ENCODE results near the gene CD81.

Gene CD81

DNA sequence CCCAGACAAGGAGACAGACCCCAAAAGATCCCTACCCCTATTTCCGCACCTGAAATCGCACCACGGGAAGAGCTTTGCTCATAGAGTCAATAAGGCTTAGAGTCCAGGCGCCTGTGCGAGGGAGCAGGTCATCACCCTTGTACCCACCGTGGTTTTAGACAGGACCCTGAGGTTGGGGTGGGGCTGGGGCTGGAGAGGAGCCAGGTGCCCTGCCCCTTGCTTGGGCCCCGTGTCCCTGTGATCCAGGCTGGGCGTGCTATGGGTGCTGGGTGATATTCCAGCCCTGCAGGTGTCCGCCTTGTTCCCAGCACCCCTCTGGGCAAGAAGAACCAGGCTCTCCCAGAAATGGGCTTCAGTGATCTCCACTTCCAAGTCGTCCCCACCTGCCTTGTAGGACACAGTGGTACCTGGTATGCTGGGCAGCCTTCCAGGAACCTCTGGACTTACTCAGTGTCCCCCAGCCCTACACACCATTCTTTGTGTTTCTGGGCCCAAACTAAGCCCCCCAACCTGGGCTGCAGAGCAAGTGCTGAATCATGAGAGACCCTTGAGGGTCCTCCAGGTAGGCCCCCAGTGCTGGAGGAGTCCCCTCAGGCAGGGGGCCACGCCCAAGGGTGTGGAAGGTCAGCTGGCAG, 4.5 kb downstream of the CD81 start:
- TF ChIP-seq RAD21 (IDR thresholded peaks at IDR 0.05; ENCODE audit: low read depth) (no peak), CEBPB (IDR thresholded peaks at IDR 0.05) (no peak), CREB1 (IDR thresholded peaks at IDR 0.05; ENCODE audit: low read depth) (no peak), ZBTB7A (IDR thresholded peaks at IDR 0.05; ENCODE audit: low read depth) (no peak), NFIC (IDR thresholded peaks at IDR 0.05) (no peak), EP300 (IDR thresholded peaks at IDR 0.05; ENCODE audit: borderline replicate concordance) (no peak), TEAD4 (IDR thresholded peaks at IDR 0.05) (no peak), YY1 (IDR thresholded peaks at IDR 0.05; ENCODE audit: low read depth) (no peak), EGR1 (IDR thresholded peaks at IDR 0.05) (no peak)
- TF ChIP-seq, protein P1, sequence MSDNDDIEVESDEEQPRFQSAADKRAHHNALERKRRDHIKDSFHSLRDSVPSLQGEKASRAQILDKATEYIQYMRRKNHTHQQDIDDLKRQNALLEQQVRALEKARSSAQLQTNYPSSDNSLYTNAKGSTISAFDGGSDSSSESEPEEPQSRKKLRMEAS (IDR thresholded peaks at IDR 0.05), result no peak
- TF ChIP-seq, protein P2, sequence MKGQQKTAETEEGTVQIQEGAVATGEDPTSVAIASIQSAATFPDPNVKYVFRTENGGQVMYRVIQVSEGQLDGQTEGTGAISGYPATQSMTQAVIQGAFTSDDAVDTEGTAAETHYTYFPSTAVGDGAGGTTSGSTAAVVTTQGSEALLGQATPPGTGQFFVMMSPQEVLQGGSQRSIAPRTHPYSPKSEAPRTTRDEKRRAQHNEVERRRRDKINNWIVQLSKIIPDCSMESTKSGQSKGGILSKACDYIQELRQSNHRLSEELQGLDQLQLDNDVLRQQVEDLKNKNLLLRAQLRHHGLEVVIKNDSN (IDR thresholded peaks at IDR 0.05), result no peak
- TF ChIP-seq, protein P3, sequence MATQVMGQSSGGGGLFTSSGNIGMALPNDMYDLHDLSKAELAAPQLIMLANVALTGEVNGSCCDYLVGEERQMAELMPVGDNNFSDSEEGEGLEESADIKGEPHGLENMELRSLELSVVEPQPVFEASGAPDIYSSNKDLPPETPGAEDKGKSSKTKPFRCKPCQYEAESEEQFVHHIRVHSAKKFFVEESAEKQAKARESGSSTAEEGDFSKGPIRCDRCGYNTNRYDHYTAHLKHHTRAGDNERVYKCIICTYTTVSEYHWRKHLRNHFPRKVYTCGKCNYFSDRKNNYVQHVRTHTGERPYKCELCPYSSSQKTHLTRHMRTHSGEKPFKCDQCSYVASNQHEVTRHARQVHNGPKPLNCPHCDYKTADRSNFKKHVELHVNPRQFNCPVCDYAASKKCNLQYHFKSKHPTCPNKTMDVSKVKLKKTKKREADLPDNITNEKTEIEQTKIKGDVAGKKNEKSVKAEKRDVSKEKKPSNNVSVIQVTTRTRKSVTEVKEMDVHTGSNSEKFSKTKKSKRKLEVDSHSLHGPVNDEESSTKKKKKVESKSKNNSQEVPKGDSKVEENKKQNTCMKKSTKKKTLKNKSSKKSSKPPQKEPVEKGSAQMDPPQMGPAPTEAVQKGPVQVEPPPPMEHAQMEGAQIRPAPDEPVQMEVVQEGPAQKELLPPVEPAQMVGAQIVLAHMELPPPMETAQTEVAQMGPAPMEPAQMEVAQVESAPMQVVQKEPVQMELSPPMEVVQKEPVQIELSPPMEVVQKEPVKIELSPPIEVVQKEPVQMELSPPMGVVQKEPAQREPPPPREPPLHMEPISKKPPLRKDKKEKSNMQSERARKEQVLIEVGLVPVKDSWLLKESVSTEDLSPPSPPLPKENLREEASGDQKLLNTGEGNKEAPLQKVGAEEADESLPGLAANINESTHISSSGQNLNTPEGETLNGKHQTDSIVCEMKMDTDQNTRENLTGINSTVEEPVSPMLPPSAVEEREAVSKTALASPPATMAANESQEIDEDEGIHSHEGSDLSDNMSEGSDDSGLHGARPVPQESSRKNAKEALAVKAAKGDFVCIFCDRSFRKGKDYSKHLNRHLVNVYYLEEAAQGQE (IDR thresholded peaks at IDR 0.05; ENCODE audit: low read depth), result no peak

DNA sequence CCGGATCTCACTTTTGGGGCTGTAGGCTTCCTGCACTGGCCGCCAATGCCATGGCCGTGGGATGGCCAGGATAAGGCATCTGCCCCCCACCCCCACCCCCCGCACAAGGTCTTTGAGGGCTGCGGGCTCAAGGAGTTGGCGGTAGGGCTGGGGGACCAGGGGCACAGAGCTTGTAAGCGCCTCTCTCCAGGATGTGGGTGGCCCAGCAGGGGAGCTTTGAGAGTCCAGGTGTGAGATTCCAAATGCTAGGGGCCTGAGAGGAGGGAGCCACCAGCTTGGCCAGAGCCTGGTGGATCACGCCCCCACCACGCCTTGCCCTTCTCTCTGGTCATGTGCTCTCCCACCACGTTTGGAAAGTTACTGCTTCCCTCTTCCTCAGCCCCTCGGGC, 5.0 kb downstream of the CD81 start:
- no peak for TF ChIP-seq TCF12 (IDR thresholded peaks at IDR 0.05; ENCODE audit: low read depth)
- TF ChIP-seq FOXM1 (IDR thresholded peaks at IDR 0.05; ENCODE audit: borderline replicate concordance, low read depth), result no peak
- TF ChIP-seq, protein P2 (IDR thresholded peaks at IDR 0.05), result no peak
- TF ChIP-seq RAD21 (IDR thresholded peaks at IDR 0.05; ENCODE audit: low read depth), result no peak
- no peak for TF ChIP-seq NFIC (IDR thresholded peaks at IDR 0.05)
- TF ChIP-seq EP300 (IDR thresholded peaks at IDR 0.05; ENCODE audit: borderline replicate concordance), result no peak
- no peak for TF ChIP-seq CEBPB (IDR thresholded peaks at IDR 0.05)
- no peak for TF ChIP-seq TAF1 (IDR thresholded peaks at IDR 0.05; ENCODE audit: low read depth)
- no peak for TF ChIP-seq ZBTB7A (IDR thresholded peaks at IDR 0.05; ENCODE audit: low read depth)
- TF ChIP-seq, protein P1 (IDR thresholded peaks at IDR 0.05), result no peak
- no peak for TF ChIP-seq TEAD4 (IDR thresholded peaks at IDR 0.05)
- TF ChIP-seq, protein P3 (IDR thresholded peaks at IDR 0.05; ENCODE audit: low read depth), result no peak
- no peak for TF ChIP-seq CREB1 (IDR thresholded peaks at IDR 0.05; ENCODE audit: low read depth)
- TF ChIP-seq YY1 (IDR thresholded peaks at IDR 0.05; ENCODE audit: low read depth), result no peak
- TF ChIP-seq EGR1 (IDR thresholded peaks at IDR 0.05), result no peak

DNA sequence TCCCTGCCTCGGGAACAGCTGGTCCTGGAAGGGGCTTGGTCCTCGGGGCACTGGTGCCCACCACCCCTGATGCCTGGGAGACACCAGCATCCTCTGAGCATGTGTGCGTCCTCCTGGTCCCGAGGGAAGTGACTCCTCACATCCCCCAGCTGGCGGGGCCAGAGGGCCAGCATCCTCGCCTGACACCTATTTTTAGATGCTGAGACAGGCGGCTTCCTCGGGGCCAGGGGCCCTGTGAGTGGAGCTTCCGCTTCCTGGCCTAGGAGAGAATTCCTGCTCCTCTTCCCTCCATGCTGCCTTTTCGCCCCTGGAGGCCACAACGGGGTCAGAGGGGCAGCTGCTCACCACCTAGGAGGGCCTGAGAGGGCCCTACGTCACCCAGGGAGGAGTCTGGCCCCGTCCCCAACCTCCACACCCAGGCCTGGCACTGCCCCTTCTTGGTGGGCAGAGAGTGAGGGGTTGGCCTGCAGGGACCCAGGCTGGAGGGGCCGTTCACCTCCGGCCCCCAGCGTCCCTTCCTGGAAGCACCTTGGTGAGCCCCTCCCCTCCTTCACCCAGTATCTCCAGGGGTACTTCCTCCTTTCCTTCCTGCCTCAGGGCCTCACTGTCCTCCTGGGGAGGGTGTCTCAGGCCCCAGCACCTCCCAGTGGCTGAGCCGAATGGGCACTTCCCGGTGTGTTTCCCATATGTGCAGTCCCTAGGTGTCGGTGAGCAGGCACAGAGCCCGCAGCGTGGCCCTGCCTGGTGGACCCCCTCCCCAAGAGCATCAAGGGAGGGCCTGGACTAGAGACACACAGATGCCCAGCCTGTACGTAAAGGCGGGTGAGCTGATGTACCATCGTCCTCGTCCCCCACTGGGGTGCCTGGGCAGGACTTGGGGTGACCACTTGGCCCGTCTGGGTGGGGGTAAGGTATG, 6.1 kb downstream of the CD81 start:
- TF ChIP-seq NFIC (IDR thresholded peaks at IDR 0.05) (no peak), YY1 (IDR thresholded peaks at IDR 0.05; ENCODE audit: low read depth) (no peak), TAF1 (IDR thresholded peaks at IDR 0.05; ENCODE audit: low read depth) (no peak), CREB1 (IDR thresholded peaks at IDR 0.05; ENCODE audit: low read depth) (no peak), ZBTB7A (IDR thresholded peaks at IDR 0.05; ENCODE audit: low read depth) (no peak; the same call in 1 of the 2 replicates), EP300 (IDR thresholded peaks at IDR 0.05; ENCODE audit: borderline replicate concordance) (no peak), TEAD4 (IDR thresholded peaks at IDR 0.05) (no peak), EGR1 (IDR thresholded peaks at IDR 0.05) (no peak), TCF12 (IDR thresholded peaks at IDR 0.05; ENCODE audit: low read depth) (no peak), FOXM1 (IDR thresholded peaks at IDR 0.05; ENCODE audit: borderline replicate concordance, low read depth) (no peak)
- TF ChIP-seq, protein P3 (IDR thresholded peaks at IDR 0.05; ENCODE audit: low read depth), result no peak
- TF ChIP-seq, protein P2 (IDR thresholded peaks at IDR 0.05), result no peak

All from Ishikawa (cell line).